Uterus (tissue), 4 donors: ENCODE measurements around the gene LDLRAD4. TPM values are rescaled to one million over a fixed set of nuclear protein-coding genes. Genes with fewer than 3 reads are reported as not detected.

ENCODE experiments used
- DNase-seq, 2 donors: peaks; one replicate each; pipeline ENCODE4 v3.0.0-alpha.2; 2019 to 2020
- H3K27ac ChIP-seq, 2 donors: fragments of 200-600 bp; sonication (generic); 1 replicate in 1 of 2; 2 replicates in 1 of 2; pipeline ENCODE4 v1.5.1; 2016 to 2018
- H3K27me3 ChIP-seq, 2 donors: fragments of 200-600 bp; sonication (generic); one replicate each; pipeline ENCODE4 v1.5.1; 2018 to 2019; ENCODE audit warnings: control low read depth in 1 of 2
- H3K36me3 ChIP-seq, 2 donors: fragments of 200-600 bp; sonication (generic); one replicate each; pipeline ENCODE4 v1.5.1; 2019; ENCODE audit warnings: control low read depth in 1 of 2
- H3K4me1 ChIP-seq, 2 donors: fragments of 200-600 bp; sonication (generic); one replicate each; pipeline ENCODE4 v1.5.1; 2018 to 2019; ENCODE audit warnings: control low read depth in 1 of 2
- H3K4me3 ChIP-seq, 2 donors: fragments of 200-600 bp; sonication (generic); 1 replicate in 1 of 2; 2 replicates in 1 of 2; pipeline ENCODE4 v1.5.1; 2018 to 2019; ENCODE audit warnings: mild to moderate bottlenecking in 1 of 2
- H3K9me3 ChIP-seq, 2 donors: fragments of 200-600 bp; sonication (generic); one replicate each; pipeline ENCODE4 v1.5.1; 2019; ENCODE audit warnings: control low read depth in 1 of 2
- POLR2A ChIP-seq, 2 donors: fragments of 450-650 bp; IDR thresholded peaks; one replicate each; pipeline ENCODE4 v1.6.1; 2016; ENCODE audit warnings: antibody characterized with exemption in 2 of 2, mild to moderate bottlenecking in 1 of 2, moderate library complexity in 1 of 2
- intact Hi-C: fragments of 100-400 bp; cut with DNase I; formaldehyde crosslinking; loops from one replicate; pipeline ENCODE4 v1.15.1; 2023; ENCODE audit warnings: low total_unique reads
- total RNA-seq, 4 donors: library from RNA; depleted of rRNA in 3 of 4; stranded (reverse); fragments of >200 nt in 3 of 4; gene quantifications; one replicate each; pipeline versions ENCODE4 v1.1.0 to v1.2.4, GENCODE V29; 2014 to 2023
- TF ChIP-seq, protein P1 (sequence below), 4 experiments: fragments of 200-600 bp in 2 of 4; fragments of 450-650 bp in 2 of 4; sonication (generic) in 2 of 4; IDR thresholded peaks; one replicate each; pipeline ENCODE4 v1.5.1; 2016 to 2019; ENCODE audit warnings: antibody characterized with exemption in 4 of 4, mild to moderate bottlenecking in 2 of 4, moderate library complexity in 1 of 4
- donor health status: DM: yes; HTN: yes; CAD: no.

Gene LDLRAD4
- total RNA-seq, 4 donors from 2014 or later: 23.8 to 82.2 (median 39.3) TPM

- Histone ChIP-seq H3K36me3 (no peaks in the 10 kb centered on the region), H3K4me1 (no peaks in the 10 kb centered on the region), H3K27ac (no peak overlapping the region), H3K4me3 (no peak overlapping the region), H3K9me3 (no peaks in the 10 kb centered on the region), H3K27me3 (no peaks in the 10 kb centered on the region)
- intact Hi-C loops: no loop called here
- TF ChIP-seq, protein P1, sequence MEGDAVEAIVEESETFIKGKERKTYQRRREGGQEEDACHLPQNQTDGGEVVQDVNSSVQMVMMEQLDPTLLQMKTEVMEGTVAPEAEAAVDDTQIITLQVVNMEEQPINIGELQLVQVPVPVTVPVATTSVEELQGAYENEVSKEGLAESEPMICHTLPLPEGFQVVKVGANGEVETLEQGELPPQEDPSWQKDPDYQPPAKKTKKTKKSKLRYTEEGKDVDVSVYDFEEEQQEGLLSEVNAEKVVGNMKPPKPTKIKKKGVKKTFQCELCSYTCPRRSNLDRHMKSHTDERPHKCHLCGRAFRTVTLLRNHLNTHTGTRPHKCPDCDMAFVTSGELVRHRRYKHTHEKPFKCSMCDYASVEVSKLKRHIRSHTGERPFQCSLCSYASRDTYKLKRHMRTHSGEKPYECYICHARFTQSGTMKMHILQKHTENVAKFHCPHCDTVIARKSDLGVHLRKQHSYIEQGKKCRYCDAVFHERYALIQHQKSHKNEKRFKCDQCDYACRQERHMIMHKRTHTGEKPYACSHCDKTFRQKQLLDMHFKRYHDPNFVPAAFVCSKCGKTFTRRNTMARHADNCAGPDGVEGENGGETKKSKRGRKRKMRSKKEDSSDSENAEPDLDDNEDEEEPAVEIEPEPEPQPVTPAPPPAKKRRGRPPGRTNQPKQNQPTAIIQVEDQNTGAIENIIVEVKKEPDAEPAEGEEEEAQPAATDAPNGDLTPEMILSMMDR (IDR thresholded peaks at IDR 0.05): no peak
- TF ChIP-seq POLR2A (IDR thresholded peaks at IDR 0.05): no peak
- DNase-seq: no peak
These were observed 353.6 kb downstream of the LDLRAD4 start for GRCh38 chr18:13572148-13572547.

DNA sequence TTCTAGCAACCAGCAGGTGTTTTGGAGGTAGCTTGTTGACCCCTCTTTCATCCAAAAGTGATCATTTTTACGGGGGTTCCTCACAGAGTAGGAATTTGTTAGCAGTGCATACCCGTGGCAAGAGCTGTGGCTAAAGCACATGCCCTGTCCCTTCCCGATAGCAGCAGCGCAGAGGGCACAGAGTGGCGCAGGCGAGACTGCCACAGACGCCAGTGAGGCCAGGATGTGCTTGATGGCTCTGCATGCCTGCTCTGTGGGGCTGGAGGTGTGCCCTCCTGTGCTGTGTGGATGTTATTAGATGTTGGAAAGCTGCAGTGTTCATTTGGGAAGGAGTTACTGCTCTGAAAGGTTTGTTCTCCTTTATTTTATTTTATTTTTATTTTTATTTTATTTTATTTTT, 354.2 kb downstream of the LDLRAD4 start:
- no peak for TF ChIP-seq POLR2A (IDR thresholded peaks at IDR 0.05)
- TF ChIP-seq, protein P1 (IDR thresholded peaks at IDR 0.05): no peak
- Histone ChIP-seq H3K9me3 (no peaks in the 10 kb centered on the region), H3K36me3 (no peaks in the 10 kb centered on the region), H3K4me1 (no peaks in the 10 kb centered on the region), H3K27ac (no peak overlapping the region), H3K27me3 (no peaks in the 10 kb centered on the region), H3K4me3 (no peak overlapping the region)
- DNase-seq: no peak
- intact Hi-C loops: no loop called here

- Histone ChIP-seq H3K4me3 (no peak overlapping the region), H3K36me3 (no peaks in the 10 kb centered on the region), H3K27me3 (no peaks in the 10 kb centered on the region), H3K4me1 (no peaks in the 10 kb centered on the region), H3K9me3 (no peaks in the 10 kb centered on the region), H3K27ac (no peak overlapping the region)
- TF ChIP-seq, protein P1 (IDR thresholded peaks at IDR 0.05): no peak
- no peak for TF ChIP-seq POLR2A (IDR thresholded peaks at IDR 0.05)
- no peak for DNase-seq
- intact Hi-C loops: no loop called here
These were observed 355.2 kb downstream of the LDLRAD4 start for GRCh38 chr18:13573750-13574149.

GRCh38 chr18:13574355-13574754, 355.8 kb downstream of the LDLRAD4 start:
- DNase-seq: no peak
- intact Hi-C loops: no loop called here
- TF ChIP-seq, protein P1 (IDR thresholded peaks at IDR 0.05): no peak
- TF ChIP-seq POLR2A (IDR thresholded peaks at IDR 0.05): no peak
- H3K4me3 ChIP-seq: no peak overlapping the region
- peak overlapping the region in 1 of 2 donors; percentile 4 for H3K27ac ChIP-seq
- no peaks in the 10 kb centered on the region for H3K36me3 ChIP-seq
- H3K27me3 ChIP-seq: no peaks in the 10 kb centered on the region
- H3K4me1 ChIP-seq: no peaks in the 10 kb centered on the region
- no peaks in the 10 kb centered on the region for H3K9me3 ChIP-seq

- no peak overlapping the region for H3K4me3 ChIP-seq
- no peaks in the 10 kb centered on the region for H3K4me1 ChIP-seq
- H3K36me3 ChIP-seq: no peaks in the 10 kb centered on the region
- H3K27ac ChIP-seq: peak overlapping the region in 1 of 2 donors; percentile 4
- TF ChIP-seq, protein P1 (IDR thresholded peaks at IDR 0.05): no peak
- TF ChIP-seq POLR2A (IDR thresholded peaks at IDR 0.05): no peak
- H3K9me3 ChIP-seq: no peaks in the 10 kb centered on the region
- DNase-seq: no peak
- no peaks in the 10 kb centered on the region for H3K27me3 ChIP-seq
- intact Hi-C loops: no loop called here
These were observed 356.2 kb downstream of the LDLRAD4 start for GRCh38 chr18:13574761-13575160.
